HepG2 (cell line): ENCODE data around the gene NAP1L4.
"Not testable (repeated sequence)": the region's sequence is repeated elsewhere in the genome, so short reads cannot be mapped to it uniquely, and the experiment has no call there.

Experiments
- CREM ChIP-seq, 2 experiments: sonication (generic) in 1 of 2; formaldehyde crosslinking in 1 of 2; IDR thresholded peaks; 2 replicates each; pipeline versions ENCODE4 v1.4.0 to v1.6.1; 2016 to 2020; ENCODE audit warnings: antibody characterized with exemption in 1 of 2, mild to moderate bottlenecking in 1 of 2, missing genetic modification reagents in 1 of 2
- FOXO4 ChIP-seq: sonication (generic); formaldehyde crosslinking; conservative IDR thresholded peaks from 2 replicates; pipeline ENCODE4 v1.8.1; 2023; ENCODE audit warnings: missing genetic modification reagents
- IRF9 ChIP-seq: sonication (generic); formaldehyde crosslinking; IDR thresholded peaks from 2 replicates; pipeline ENCODE4 v1.8.0; 2022; ENCODE audit warnings: missing genetic modification reagents, mild to moderate bottlenecking, borderline replicate concordance
- KAT7 ChIP-seq: IDR thresholded peaks from 2 replicates; pipeline ENCODE4 v1.6.1; 2018; ENCODE audit warnings: borderline replicate concordance, missing compliant biosample characterization
- MAFG ChIP-seq: sonication (generic); formaldehyde crosslinking; IDR thresholded peaks from 2 replicates; pipeline ENCODE4 v1.5.1; 2020; ENCODE audit warnings: mild to moderate bottlenecking, missing genetic modification reagents
- MEF2D ChIP-seq: sonication (generic); formaldehyde crosslinking; IDR thresholded peaks from 2 replicates; pipeline ENCODE4 v1.5.1; 2020; ENCODE audit warnings: mild to moderate bottlenecking, missing genetic modification reagents
- PBX3 ChIP-seq: sonication (generic); formaldehyde crosslinking; IDR thresholded peaks from 2 replicates; pipeline ENCODE4 v1.8.1; 2023; ENCODE audit warnings: missing genetic modification reagents, inconsistent platforms, borderline replicate concordance
- SAP130 ChIP-seq: IDR thresholded peaks from 2 replicates; pipeline ENCODE4 v1.6.1; 2016; ENCODE audit warnings: low read depth

- TF ChIP-seq FOXO4 (CRISPR knock-in tag); IRF9 (CRISPR knock-in tag); KAT7 (CRISPR knock-in tag); MEF2D (CRISPR knock-in tag); PBX3 (CRISPR knock-in tag); MAFG (CRISPR knock-in tag); CREM (IDR thresholded peaks at IDR 0.05); CREM (CRISPR knock-in tag; IDR thresholded peaks at IDR 0.05); SAP130: not testable (repeated sequence)
These were observed 86.8 kb downstream of the NAP1L4 start for GRCh38 chr11:2905299-2905698.
